MM.1S (cell line): ENCODE data around the gene KRT74.

Source experiments
- DNase-seq: peaks from one replicate; pipeline ENCODE4 v3.0.0-alpha.2; 2015
- H2AFZ ChIP-seq: fragments of 300-600 bp; sonication (generic); 2 replicates; pipeline ENCODE4 v1.6.0; 2016; ENCODE audit warnings: antibody characterized with exemption, low read length
- H3F3A ChIP-seq: fragments of 300-600 bp; sonication (generic); 2 replicates; pipeline ENCODE4 v1.6.1; 2016; ENCODE audit warnings: mild to moderate bottlenecking, antibody characterized with exemption, low read length, moderate library complexity, mixed read lengths; ENCODE audit not compliant: insufficient read depth
- H3K27ac ChIP-seq: fragments of 300-600 bp; sonication (generic); 2 replicates; pipeline ENCODE4 v1.5.1; 2016; ENCODE audit warnings: mild to moderate bottlenecking, low read length
- H3K27me3 ChIP-seq: fragments of 300-600 bp; sonication (generic); replicated peaks from 2 replicates; pipeline ENCODE4 v1.6.0; 2016; ENCODE audit warnings: low read length; ENCODE audit not compliant: insufficient read depth
- H3K36me3 ChIP-seq: fragments of 300-600 bp; sonication (generic); replicated peaks from 2 replicates; pipeline ENCODE4 v1.6.1; 2016; ENCODE audit warnings: mild to moderate bottlenecking, low read length, mixed read lengths; ENCODE audit not compliant: insufficient read depth
- H3K4me1 ChIP-seq: fragments of 300-600 bp; sonication (generic); 2 replicates; pipeline ENCODE4 v1.6.1; 2016; ENCODE audit warnings: low read length, mixed read lengths
- H3K4me2 ChIP-seq: fragments of 300-600 bp; sonication (generic); 2 replicates; pipeline ENCODE4 v1.6.0; 2016; ENCODE audit warnings: low read depth, low read length
- H3K4me3 ChIP-seq: fragments of 300-600 bp; sonication (generic); 2 replicates; pipeline ENCODE4 v1.5.1; 2016; ENCODE audit warnings: low read length, mixed read lengths
- H3K79me2 ChIP-seq: fragments of 300-600 bp; sonication (generic); 2 replicates; pipeline ENCODE4 v1.6.1; 2016; ENCODE audit warnings: mixed run types, low read length, mixed read lengths
- H3K9ac ChIP-seq: fragments of 300-600 bp; sonication (generic); 2 replicates; pipeline ENCODE4 v1.6.1; 2016; ENCODE audit warnings: low read length, mixed read lengths
- H3K9me2 ChIP-seq: fragments of 300-600 bp; sonication (generic); replicated peaks from 2 replicates; pipeline ENCODE4 v1.6.1; 2016; ENCODE audit warnings: mild to moderate bottlenecking, low read length, mixed read lengths; ENCODE audit not compliant: insufficient read depth
- H3K9me3 ChIP-seq: fragments of 300-600 bp; sonication (generic); replicated peaks from 2 replicates; pipeline ENCODE4 v1.6.1; 2016; ENCODE audit warnings: mild to moderate bottlenecking, low read length, mixed read lengths; ENCODE audit not compliant: insufficient read depth
- H4K20me1 ChIP-seq: fragments of 300-600 bp; sonication (generic); 2 replicates; pipeline ENCODE4 v1.6.1; 2016; ENCODE audit warnings: mild to moderate bottlenecking, low read length, moderate library complexity, mixed read lengths; ENCODE audit not compliant: insufficient read depth
- EZH2 ChIP-seq: fragments of 300-600 bp; sonication (generic); optimal IDR thresholded peaks from 2 replicates; pipeline ENCODE3; 2017; ENCODE audit warnings: low read depth, mild to moderate bottlenecking, antibody characterized with exemption, low read length, mixed read lengths
- EZH2phosphoT487 ChIP-seq: fragments of 300-600 bp; sonication (generic); IDR thresholded peaks from 2 replicates; pipeline ENCODE4 v1.6.1; 2018; ENCODE audit warnings: antibody characterized with exemption, low read length
- TF ChIP-seq, protein P1 (sequence below): fragments of 300-600 bp; sonication (generic); IDR thresholded peaks from 2 replicates; pipeline ENCODE4 v1.5.1; 2016; ENCODE audit warnings: antibody characterized with exemption, low read length, mixed read lengths

The KRT74 gene

DNA sequence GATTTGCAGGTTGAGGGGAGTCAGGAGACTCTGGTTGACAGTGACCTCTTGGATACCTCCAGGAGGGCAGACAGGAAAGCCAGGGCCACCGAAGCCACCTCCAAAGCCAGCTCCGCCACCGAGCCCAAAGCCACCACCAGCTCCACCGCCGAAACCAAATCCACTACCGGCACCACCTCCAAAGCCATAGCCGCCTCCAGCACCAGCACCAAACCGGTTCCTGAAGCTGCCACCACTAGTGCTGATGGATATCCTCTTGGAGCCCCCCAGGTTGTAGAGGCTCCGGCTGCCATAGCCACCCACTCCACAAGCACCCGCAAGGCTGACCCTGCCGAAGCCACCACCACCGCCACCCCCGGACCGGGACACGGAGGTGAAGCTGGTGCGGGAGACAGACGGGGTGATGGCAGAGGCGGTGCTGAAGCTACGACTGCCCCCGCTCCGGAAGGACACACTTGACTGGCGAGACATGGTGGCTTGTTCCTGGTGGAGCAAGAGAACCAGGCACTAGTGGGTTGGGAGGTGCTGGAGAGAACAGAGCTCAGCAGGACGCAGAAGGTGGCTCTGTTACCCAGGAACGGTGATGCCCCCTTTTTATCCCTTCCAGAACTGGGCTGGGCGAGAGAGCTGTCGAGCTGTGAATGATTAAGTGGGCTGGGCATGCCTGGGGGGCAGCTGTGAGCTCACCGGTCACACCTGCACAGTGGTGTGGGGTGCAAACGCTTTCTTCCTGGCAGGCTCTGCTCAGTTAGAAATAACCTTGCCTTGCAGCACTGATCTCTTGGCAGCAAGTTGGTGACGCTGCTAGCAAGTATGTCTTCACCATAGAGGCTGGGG lies 53.6 kb downstream of the KRT74 start, which contains the start of gene KRT5:
TSS of gene KRT5 (minus strand) at position 569 of the 837 bp plus-strand sequence. CDS start at position 471, 98 bp downstream.
- Histone ChIP-seq H3K4me3 (no peak within 1 kb of the TSS), H3K36me3 (no peaks in the 10 kb centered on the region), H4K20me1 (no peaks in the 10 kb centered on the region), H3F3A (no peaks in the 10 kb centered on the region), H3K27me3 (peaks cover 82% of the 10 kb centered on the region), H3K79me2 (no peaks in the 10 kb centered on the region), H3K9me3 (no peaks in the 10 kb centered on the region), H3K27ac (no peak within 1 kb of the TSS), H3K9ac (no peak within 1 kb of the TSS), H3K4me2 (no peak within 1 kb of the TSS), H3K4me1 (no peaks in the 10 kb centered on the region), H3K9me2 (no peaks in the 10 kb centered on the region), H2AFZ (no peak within 1 kb of the TSS)
- DNase-seq = no peak
- TF ChIP-seq, protein P1, sequence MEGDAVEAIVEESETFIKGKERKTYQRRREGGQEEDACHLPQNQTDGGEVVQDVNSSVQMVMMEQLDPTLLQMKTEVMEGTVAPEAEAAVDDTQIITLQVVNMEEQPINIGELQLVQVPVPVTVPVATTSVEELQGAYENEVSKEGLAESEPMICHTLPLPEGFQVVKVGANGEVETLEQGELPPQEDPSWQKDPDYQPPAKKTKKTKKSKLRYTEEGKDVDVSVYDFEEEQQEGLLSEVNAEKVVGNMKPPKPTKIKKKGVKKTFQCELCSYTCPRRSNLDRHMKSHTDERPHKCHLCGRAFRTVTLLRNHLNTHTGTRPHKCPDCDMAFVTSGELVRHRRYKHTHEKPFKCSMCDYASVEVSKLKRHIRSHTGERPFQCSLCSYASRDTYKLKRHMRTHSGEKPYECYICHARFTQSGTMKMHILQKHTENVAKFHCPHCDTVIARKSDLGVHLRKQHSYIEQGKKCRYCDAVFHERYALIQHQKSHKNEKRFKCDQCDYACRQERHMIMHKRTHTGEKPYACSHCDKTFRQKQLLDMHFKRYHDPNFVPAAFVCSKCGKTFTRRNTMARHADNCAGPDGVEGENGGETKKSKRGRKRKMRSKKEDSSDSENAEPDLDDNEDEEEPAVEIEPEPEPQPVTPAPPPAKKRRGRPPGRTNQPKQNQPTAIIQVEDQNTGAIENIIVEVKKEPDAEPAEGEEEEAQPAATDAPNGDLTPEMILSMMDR = no peak
- TF ChIP-seq EZH2phosphoT487 (no peak), EZH2 (no peak)

DNA sequence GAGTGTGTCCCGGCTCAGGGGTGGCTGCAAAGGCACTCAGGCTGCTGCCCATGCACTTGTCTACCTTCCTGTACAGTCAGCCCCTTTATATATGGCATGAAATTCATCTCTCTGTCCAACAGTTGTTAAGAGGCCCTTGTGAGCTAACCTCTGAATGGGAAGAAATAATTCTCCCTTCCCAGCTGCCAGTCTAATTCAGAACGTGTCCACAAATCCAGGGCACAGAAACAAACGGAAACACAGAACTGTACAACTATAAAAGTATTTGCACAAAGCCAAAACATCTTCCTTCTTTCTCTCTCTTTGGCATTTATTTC lies 54.3 kb downstream of the KRT74 start:
- Histone ChIP-seq H3F3A (no peaks in the 10 kb centered on the region), H3K79me2 (no peaks in the 10 kb centered on the region), H3K27ac (no peak overlapping the region), H3K9ac (no peak overlapping the region), H3K36me3 (no peaks in the 10 kb centered on the region), H3K9me3 (no peaks in the 10 kb centered on the region), H3K4me3 (no peak overlapping the region), H3K4me2 (no peak overlapping the region), H4K20me1 (no peaks in the 10 kb centered on the region), H3K9me2 (no peaks in the 10 kb centered on the region), H2AFZ (no peak overlapping the region), H3K4me1 (no peaks in the 10 kb centered on the region), H3K27me3 (peaks cover 75% of the 10 kb centered on the region)
- no peak for TF ChIP-seq EZH2
- no peak for DNase-seq

DNA sequence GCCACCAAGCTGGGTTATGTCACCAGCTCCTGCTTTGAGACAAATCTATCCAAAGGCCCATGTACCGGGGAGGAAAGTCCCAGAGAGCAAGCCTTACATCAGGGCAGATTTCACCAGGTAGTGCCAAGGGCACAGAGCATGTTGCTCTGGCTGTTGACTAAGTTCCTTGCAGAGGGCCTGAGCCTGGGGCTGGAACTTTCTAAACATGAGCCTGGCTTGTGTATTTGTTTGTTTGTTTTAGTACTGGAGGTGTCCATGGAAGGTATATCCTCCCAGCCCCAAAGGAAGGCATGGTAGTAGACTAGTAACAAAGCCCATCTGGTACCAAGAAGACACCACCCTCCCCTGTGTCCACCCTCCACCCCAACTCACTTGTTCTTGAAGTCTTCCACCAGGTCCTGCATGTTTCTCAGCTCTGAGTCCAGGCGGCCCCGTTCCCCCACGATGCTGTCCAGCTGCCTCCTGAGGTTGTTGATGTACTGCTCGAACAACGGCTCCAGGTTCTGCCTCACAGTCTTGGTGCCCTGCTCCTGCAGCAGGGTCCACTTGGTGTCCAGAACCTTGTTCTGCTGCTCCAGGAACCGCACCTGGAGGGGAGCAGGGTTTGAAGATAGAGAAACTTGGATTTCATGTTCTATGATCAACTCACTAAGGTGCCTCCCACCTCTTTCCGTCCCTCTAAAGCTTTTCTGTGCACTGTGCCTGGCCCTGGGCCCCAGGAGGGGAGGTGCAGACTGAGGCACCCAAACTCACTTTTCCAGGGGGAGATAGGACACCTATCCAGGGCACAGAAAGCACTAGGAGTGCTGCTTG lies 54.9 kb downstream of the KRT74 start:
- Histone ChIP-seq H3K4me3 (no peak overlapping the region), H4K20me1 (no peaks in the 10 kb centered on the region), H2AFZ (no peak overlapping the region), H3K9me3 (no peaks in the 10 kb centered on the region), H3K4me1 (no peaks in the 10 kb centered on the region), H3K9me2 (no peaks in the 10 kb centered on the region), H3K36me3 (no peaks in the 10 kb centered on the region), H3K27me3 (peaks cover 76% of the 10 kb centered on the region), H3K27ac (no peak overlapping the region), H3K9ac (no peak overlapping the region), H3K4me2 (no peak overlapping the region), H3F3A (no peaks in the 10 kb centered on the region), H3K79me2 (no peaks in the 10 kb centered on the region)
- DNase-seq = no peak
- TF ChIP-seq EZH2 = no peak
- TF ChIP-seq, protein P1 = no peak
- no peak for TF ChIP-seq EZH2phosphoT487
